ENCODE data around the gene AMPD2. TPM values are rescaled to one million over a fixed set of nuclear protein-coding genes. Genes with fewer than 3 reads are reported as not detected.

The AMPD2 gene
- total and polyA plus RNA-seq, 9 of the 15 experiments (the other 6 are each of a cell fraction or from before 2014, with no cell fraction given): 2.0 to 77.7 (median 28.2) TPM

DNA sequence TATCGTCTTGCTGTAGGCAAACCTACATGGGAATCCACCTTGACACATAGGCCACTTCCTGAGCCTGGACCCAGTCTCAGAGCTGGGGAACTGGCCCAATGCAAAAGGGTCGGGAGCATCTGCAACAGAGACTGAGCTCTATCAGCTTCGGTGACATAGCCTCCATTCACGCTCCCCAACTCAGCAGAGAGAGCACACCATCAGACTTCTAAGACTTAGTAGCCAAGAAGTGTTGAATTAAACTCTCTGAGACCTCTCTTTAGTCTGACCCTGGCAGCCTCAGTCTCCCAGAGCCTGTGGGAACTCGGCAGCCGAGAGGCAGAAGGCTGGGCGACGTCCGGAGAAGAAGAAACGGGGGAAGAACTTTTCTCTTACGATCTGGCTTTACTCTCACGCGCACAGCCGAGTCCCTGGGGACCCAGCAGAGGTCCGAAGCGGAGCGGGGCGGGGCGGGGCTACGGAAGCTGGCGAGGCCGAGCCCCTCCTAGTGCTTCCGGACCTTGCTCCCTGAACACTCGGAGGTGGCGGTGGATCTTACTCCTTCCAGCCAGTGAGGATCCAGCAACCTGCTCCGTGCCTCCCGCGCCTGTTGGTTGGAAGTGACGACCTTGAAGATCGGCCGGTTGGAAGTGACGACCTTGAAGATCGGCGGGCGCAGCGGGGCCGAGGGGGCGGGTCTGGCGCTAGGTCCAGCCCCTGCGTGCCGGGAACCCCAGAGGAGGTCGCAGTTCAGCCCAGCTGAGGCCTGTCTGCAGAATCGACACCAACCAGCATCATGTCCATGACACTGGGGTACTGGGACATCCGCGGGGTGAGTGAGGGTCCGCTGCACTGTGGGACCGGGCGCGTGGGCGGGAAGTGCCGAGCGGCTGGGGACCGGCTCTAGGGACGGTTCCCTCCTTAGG, 36.2 kb downstream of the AMPD2 start, which contains the start of gene GSTM4 (continued):
- TF ChIP-seq, protein P1, sequence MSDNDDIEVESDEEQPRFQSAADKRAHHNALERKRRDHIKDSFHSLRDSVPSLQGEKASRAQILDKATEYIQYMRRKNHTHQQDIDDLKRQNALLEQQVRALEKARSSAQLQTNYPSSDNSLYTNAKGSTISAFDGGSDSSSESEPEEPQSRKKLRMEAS (CRISPR knock-in tag; IDR thresholded peaks at IDR 0.05): peak; percentile 55; the same call in 1 of the 2 replicates
- TF ChIP-seq SIN3B (IDR thresholded peaks at IDR 0.05; ENCODE audit: low read depth): no peak
- peak; percentile 84 for TF ChIP-seq RBFOX2 (IDR thresholded peaks at IDR 0.05; ENCODE audit: low read depth, low read length)
- TF ChIP-seq, protein P2, sequence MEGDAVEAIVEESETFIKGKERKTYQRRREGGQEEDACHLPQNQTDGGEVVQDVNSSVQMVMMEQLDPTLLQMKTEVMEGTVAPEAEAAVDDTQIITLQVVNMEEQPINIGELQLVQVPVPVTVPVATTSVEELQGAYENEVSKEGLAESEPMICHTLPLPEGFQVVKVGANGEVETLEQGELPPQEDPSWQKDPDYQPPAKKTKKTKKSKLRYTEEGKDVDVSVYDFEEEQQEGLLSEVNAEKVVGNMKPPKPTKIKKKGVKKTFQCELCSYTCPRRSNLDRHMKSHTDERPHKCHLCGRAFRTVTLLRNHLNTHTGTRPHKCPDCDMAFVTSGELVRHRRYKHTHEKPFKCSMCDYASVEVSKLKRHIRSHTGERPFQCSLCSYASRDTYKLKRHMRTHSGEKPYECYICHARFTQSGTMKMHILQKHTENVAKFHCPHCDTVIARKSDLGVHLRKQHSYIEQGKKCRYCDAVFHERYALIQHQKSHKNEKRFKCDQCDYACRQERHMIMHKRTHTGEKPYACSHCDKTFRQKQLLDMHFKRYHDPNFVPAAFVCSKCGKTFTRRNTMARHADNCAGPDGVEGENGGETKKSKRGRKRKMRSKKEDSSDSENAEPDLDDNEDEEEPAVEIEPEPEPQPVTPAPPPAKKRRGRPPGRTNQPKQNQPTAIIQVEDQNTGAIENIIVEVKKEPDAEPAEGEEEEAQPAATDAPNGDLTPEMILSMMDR (IDR thresholded peaks at IDR 0.05 in 2 of 3, conservative IDR thresholded peaks at IDR 0.05 in 1 of 3; ENCODE audit: insufficient read depth in 2 of 3, low read depth in 1 of 3, low read length in 3 of 3): 0 out of 6 replicates have a peak, but pooled peaks of 2 of the 3 experiments have one; percentile 1 to 13
- no peak for TF ChIP-seq ZNF41 (CRISPR knock-in tag; conservative IDR thresholded peaks at IDR 0.05)
- peak; percentile 61 for TF ChIP-seq MYC (IDR thresholded peaks at IDR 0.05; ENCODE audit: low read depth, low read length)
- TF ChIP-seq MYC (CRISPR knock-in tag; IDR thresholded peaks at IDR 0.05; ENCODE audit: borderline replicate concordance, low read depth): no peak; the same call in 1 of the 2 replicates
- peak; percentile 85 for TF ChIP-seq TOE1 (IDR thresholded peaks at IDR 0.05; ENCODE audit: borderline replicate concordance)
- no peak for TF ChIP-seq TOE1 (CRISPR knock-in tag; IDR thresholded peaks at IDR 0.05; ENCODE audit: borderline replicate concordance, low read depth)
- TF ChIP-seq FOXJ3 (CRISPR knock-in tag; IDR thresholded peaks at IDR 0.05): no peak
- no peak for TF ChIP-seq CBX2 (IDR thresholded peaks at IDR 0.05; ENCODE audit: insufficient read depth, low read length, poor library complexity, severe bottlenecking)
- peak; percentile 63 to 74; a peak in 3 of 4 replicates for TF ChIP-seq NRF1 (conservative IDR thresholded peaks at IDR 0.05 in 1 of 2, IDR thresholded peaks at IDR 0.05 in 1 of 2)
- peak; percentile 83 for TF ChIP-seq CTBP1 (IDR thresholded peaks at IDR 0.05; ENCODE audit: borderline replicate concordance)
- no peak for TF ChIP-seq RBM17 (IDR thresholded peaks at IDR 0.05; ENCODE audit: borderline replicate concordance, low read depth, low read length)
- TF ChIP-seq, protein P3, sequence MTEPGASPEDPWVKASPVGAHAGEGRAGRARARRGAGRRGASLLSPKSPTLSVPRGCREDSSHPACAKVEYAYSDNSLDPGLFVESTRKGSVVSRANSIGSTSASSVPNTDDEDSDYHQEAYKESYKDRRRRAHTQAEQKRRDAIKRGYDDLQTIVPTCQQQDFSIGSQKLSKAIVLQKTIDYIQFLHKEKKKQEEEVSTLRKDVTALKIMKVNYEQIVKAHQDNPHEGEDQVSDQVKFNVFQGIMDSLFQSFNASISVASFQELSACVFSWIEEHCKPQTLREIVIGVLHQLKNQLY (CRISPR knock-in tag; conservative IDR thresholded peaks at IDR 0.05): 0 out of 4 replicates have a peak, but pooled peaks of 1 of the 2 experiments have one; percentile 59
- TF ChIP-seq FOXM1 (IDR thresholded peaks at IDR 0.05; ENCODE audit: low read depth): no peak
- 0 out of 2 replicates have a peak, but pooled peaks have one; percentile 84 for TF ChIP-seq FOXM1 (CRISPR knock-in tag; IDR thresholded peaks at IDR 0.05; ENCODE audit: low read depth)
- no peak for TF ChIP-seq NEUROD1 (IDR thresholded peaks at IDR 0.05; ENCODE audit: borderline replicate concordance, low read depth, low read length, partially characterized antibody)
- no peak for TF ChIP-seq DMBX1 (CRISPR knock-in tag; IDR thresholded peaks at IDR 0.05; ENCODE audit: borderline replicate concordance)
- peak; percentile 62 for TF ChIP-seq BRD9 (IDR thresholded peaks at IDR 0.05; ENCODE audit: low read depth, partially characterized antibody)
- no peak for TF ChIP-seq ADNP (tag; IDR thresholded peaks at IDR 0.05)
- TF ChIP-seq C11orf30 (IDR thresholded peaks at IDR 0.05; ENCODE audit: low read depth): peak; percentile 55; the same call in 1 of the 2 replicates
- TF ChIP-seq DPF2 (IDR thresholded peaks at IDR 0.05): 0 out of 2 replicates have a peak, but pooled peaks have one; percentile 51
- peak; percentile 96 for TF ChIP-seq ETV5 (CRISPR knock-in tag; IDR thresholded peaks at IDR 0.05; ENCODE audit: low read depth)
- peak; percentile 84 for TF ChIP-seq PHF8 (IDR thresholded peaks at IDR 0.05; ENCODE audit: borderline replicate concordance, low read length)
